HG03442 (cell line): Measurements from ENCODE around the gene HDAC4.

Experiments used
- ATAC-seq: cut with Tn5 transposase; IDR thresholded peaks from one replicate; pipeline ENCODE4 v1.9.1; 2021; ENCODE audit warnings: mild to moderate bottlenecking, moderate library complexity; ENCODE audit not compliant: unreplicated experiment

The HDAC4 gene

GRCh38 chr2:239329972-239330572 is 70.7 kb downstream of the HDAC4 start:
- ATAC-seq: no peak

GRCh38 chr2:239329284-239329971 is 71.4 kb downstream of the HDAC4 start:
- ATAC-seq: no peak

GRCh38 chr2:239328351-239329191 is 72.2 kb downstream of the HDAC4 start:
- ATAC-seq: no peak

- no peak for ATAC-seq
These were observed 73.1 kb downstream of the HDAC4 start for GRCh38 chr2:239327536-239328350.

- ATAC-seq: peak; percentile 70
These were observed 73.8 kb downstream of the HDAC4 start for GRCh38 chr2:239326831-239327535.

- no peak for ATAC-seq
These were observed 76.4 kb downstream of the HDAC4 start for GRCh38 chr2:239324456-239324855.

GRCh38 chr2:239323447-239323846 is 77.4 kb downstream of the HDAC4 start:
- ATAC-seq: no peak

- no peak for ATAC-seq
These were observed 78.3 kb downstream of the HDAC4 start for GRCh38 chr2:239322416-239323086.

- no peak for ATAC-seq
These were observed 79.0 kb downstream of the HDAC4 start for GRCh38 chr2:239321596-239322415.

- no peak for ATAC-seq
These were observed 81.8 kb downstream of the HDAC4 start for GRCh38 chr2:239318790-239319661.

- no peak for ATAC-seq
These were observed 82.6 kb downstream of the HDAC4 start for GRCh38 chr2:239318151-239318611.

- ATAC-seq: no peak
These were observed 84.0 kb downstream of the HDAC4 start for GRCh38 chr2:239316562-239317465.

- no peak for ATAC-seq
These were observed 85.5 kb downstream of the HDAC4 start for GRCh38 chr2:239315308-239315707.

- no peak for ATAC-seq
These were observed 87.0 kb downstream of the HDAC4 start for GRCh38 chr2:239313776-239314175.

GRCh38 chr2:239312741-239313667 is 87.8 kb downstream of the HDAC4 start:
- no peak for ATAC-seq

GRCh38 chr2:239312081-239312511 is 88.7 kb downstream of the HDAC4 start:
- no peak for ATAC-seq
